ENCODE data around the gene AFAP1L2. TPM values are rescaled to one million over a fixed set of nuclear protein-coding genes. Genes with fewer than 3 reads are reported as not detected.
A peak's percentile ranks its signal among the peaks of the same experiment; 100 is the strongest.

Gene AFAP1L2
- total RNA-seq, 4 donors from 2014 or later = 6.5 to 35.5 (median 12.9) TPM

DNA sequence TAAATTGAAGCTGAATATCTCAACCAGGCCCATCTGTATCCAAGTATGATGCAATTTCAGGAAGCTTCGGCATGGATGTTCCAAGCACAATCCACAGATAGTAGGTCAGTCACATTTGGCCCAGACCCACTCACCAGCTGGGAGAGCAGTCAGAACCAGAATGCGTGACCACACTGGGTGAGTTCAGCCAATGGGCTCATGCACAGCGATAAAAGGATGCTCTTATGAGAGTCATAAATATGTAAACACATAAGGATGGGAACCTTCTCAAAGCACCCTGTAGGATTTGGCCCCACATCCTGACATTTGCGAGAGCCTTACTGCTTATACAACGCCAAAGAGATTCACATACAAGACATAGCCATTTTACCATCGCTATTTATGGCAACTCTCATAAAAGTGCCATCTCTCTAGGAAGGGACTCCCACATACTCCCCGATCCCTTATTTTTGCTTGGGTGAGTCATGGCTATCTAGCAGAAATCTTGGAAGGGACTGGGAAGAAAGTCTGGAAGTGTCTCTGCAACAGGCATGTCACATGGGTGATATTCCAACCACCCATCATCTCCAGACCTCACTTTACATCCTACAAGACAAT, 3.0 kb downstream of the AFAP1L2 start:
- DNase-seq = peak in 1 of 3 donors; percentile 76
- Histone ChIP-seq H3K36me3 (no peaks in the 10 kb centered on the region), H3K27ac (peak overlapping the region in 3 of 4 donors; percentile 40 to 68 (median 51)), H3K27me3 (no peaks in the 10 kb centered on the region), H3K9me3 (no peaks in the 10 kb centered on the region), H3K4me3 (no peak overlapping the region), H3K4me1 (peaks cover 0 to 13% (median 0%) of the 10 kb centered on the region in 4 donors)
- no peak for TF ChIP-seq POLR2A (IDR thresholded peaks at IDR 0.05)
- TF ChIP-seq, protein P1, sequence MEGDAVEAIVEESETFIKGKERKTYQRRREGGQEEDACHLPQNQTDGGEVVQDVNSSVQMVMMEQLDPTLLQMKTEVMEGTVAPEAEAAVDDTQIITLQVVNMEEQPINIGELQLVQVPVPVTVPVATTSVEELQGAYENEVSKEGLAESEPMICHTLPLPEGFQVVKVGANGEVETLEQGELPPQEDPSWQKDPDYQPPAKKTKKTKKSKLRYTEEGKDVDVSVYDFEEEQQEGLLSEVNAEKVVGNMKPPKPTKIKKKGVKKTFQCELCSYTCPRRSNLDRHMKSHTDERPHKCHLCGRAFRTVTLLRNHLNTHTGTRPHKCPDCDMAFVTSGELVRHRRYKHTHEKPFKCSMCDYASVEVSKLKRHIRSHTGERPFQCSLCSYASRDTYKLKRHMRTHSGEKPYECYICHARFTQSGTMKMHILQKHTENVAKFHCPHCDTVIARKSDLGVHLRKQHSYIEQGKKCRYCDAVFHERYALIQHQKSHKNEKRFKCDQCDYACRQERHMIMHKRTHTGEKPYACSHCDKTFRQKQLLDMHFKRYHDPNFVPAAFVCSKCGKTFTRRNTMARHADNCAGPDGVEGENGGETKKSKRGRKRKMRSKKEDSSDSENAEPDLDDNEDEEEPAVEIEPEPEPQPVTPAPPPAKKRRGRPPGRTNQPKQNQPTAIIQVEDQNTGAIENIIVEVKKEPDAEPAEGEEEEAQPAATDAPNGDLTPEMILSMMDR (IDR thresholded peaks at IDR 0.05) = no peak

DNA sequence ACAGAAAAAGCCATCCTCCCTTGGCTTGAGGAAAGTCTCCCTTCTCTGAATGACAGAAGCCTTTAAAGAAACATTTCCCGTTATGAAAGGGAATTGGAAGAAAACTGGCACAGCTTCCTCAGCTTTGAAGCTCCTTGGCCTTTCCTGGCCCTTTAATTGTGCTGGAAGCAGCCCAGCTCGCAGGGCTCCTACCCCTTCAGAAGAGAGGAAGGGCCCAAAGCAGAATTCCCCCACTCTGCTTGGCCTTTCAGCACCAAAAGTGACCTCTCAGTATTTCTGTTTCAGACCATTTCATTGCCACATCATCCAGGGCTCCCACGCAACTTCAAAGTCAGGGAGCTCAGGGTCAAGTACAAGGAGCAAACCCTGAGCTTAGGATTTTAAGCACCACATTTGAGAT, 4.2 kb downstream of the AFAP1L2 start:
- Histone ChIP-seq H3K36me3 (no peaks in the 10 kb centered on the region), H3K9me3 (no peaks in the 10 kb centered on the region), H3K27me3 (no peaks in the 10 kb centered on the region), H3K4me3 (no peak overlapping the region), H3K27ac (peak overlapping the region; percentile 31 to 68 (median 40)), H3K4me1 (peaks cover 0 to 13% (median 0%) of the 10 kb centered on the region in 4 donors)
- no peak for TF ChIP-seq POLR2A (IDR thresholded peaks at IDR 0.05)
- TF ChIP-seq, protein P1 (IDR thresholded peaks at IDR 0.05) = no peak
- no peak for DNase-seq

DNA sequence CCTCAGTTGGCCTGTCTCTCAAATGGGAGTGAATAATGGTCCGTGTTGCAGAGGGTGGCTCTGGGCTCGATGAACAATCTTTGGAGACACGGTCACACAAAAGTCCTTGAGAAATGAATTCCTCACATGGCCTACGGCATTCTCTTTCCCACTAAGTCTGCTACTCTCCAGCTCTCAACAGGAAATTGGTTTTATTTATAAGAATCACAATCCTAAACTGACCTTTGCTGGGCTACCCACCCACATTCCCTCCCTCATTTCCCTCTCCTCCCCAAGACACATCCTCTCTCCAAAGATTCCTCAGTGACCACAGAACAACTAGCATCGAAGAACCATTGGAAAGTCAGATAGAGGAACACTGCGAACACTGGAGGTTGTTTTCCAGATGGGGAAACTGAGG, 4.7 kb downstream of the AFAP1L2 start:
- Histone ChIP-seq H3K36me3 (no peaks in the 10 kb centered on the region), H3K9me3 (no peaks in the 10 kb centered on the region), H3K27me3 (no peaks in the 10 kb centered on the region), H3K4me1 (peaks cover 0 to 13% (median 0%) of the 10 kb centered on the region in 4 donors), H3K27ac (peak overlapping the region in 3 of 4 donors; percentile 36 to 68 (median 45)), H3K4me3 (no peak overlapping the region)
- DNase-seq = no peak
- TF ChIP-seq, protein P1 (IDR thresholded peaks at IDR 0.05) = no peak

DNA sequence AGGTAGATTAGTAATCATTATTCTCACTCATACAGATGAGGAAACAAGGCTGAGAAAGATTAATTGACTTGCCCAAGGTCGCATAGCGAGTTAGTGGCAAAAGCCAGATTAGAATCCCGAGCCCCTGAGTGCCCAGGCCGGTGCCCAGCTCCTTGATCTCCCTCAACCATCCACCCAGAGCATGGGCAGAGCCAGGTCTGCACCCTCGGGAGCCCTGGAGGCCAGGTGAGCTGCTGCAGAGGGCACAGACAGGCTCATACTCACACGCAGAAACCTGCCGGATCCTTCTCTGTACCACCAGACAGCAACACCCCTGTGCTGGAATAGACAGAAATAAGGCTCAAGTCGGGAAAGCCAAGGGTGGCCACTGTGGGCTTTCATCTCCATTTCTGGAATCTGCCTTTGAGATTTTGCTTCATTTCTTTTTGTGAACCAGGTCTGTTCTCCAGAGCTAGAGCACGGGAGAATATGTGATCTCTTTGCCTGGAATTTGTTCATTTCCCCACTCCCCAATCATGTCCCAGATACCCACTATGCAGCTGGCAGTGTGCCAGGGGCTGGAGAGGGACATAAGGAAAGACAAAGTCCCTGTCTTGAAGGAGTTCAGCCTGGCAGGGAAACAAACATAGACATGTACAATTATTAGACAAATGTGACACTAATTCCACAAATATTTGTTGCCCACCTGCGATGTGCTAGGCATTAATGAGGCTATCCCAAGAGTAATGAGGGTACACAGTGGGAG, 5.5 kb downstream of the AFAP1L2 start:
- Histone ChIP-seq H3K27ac (peak overlapping the region in 2 of 4 donors; percentile 45 to 68), H3K4me1 (peaks cover 0 to 8% (median 0%) of the 10 kb centered on the region in 4 donors)
- DNase-seq = no peak

DNA sequence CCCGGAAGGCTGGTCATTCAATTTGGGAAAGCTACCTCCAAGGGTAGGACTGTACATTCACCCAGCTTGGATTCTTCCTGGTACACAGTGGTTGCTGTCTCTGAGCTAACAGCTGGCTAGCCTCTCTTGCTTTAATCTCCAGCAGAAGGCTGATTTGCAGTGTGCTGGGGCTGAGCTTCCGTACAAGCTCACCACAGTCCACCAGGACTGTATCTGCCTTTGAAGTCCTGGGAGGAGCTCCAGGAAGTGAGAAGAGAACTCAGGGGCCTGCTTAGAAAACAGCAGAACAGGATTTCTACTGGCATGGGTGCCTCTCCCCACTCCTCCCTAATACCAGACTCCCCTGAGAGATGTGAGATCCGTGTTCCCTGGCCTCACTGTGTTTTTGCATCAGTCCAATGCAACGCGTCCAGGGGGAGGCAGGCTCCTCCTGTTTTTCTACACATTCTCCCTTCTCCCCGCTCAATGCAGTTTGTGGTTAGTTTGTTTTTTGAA, 6.6 kb downstream of the AFAP1L2 start:
- Histone ChIP-seq H3K4me1 (peaks cover 0 to 4% (median 0%) of the 10 kb centered on the region in 4 donors), H3K4me3 (no peak overlapping the region), H3K27me3 (no peaks in the 10 kb centered on the region), H3K36me3 (no peaks in the 10 kb centered on the region), H3K9me3 (no peaks in the 10 kb centered on the region), H3K27ac (peak overlapping the region; percentile 19 to 57 (median 34))
- DNase-seq = no peak
- TF ChIP-seq POLR2A (IDR thresholded peaks at IDR 0.05) = no peak
- TF ChIP-seq, protein P1 (IDR thresholded peaks at IDR 0.05) = no peak

More for the DNA sequence above, 5.5 kb downstream of the AFAP1L2 start:
- H3K27me3 ChIP-seq = no peaks in the 10 kb centered on the region
- no peak for TF ChIP-seq POLR2A (IDR thresholded peaks at IDR 0.05)
- TF ChIP-seq, protein P1 (IDR thresholded peaks at IDR 0.05) = no peak
- H3K4me3 ChIP-seq = no peak overlapping the region
- H3K36me3 ChIP-seq = no peaks in the 10 kb centered on the region
- no peaks in the 10 kb centered on the region for H3K9me3 ChIP-seq

Data from Peyer's patch (tissue), 4 donors.